Ovary (tissue), 9 donors: ENCODE data around the gene CEP128. TPM values are rescaled to one million over a fixed set of nuclear protein-coding genes. Genes with fewer than 3 reads are reported as not detected.

Experiments used
- DNase-seq, 5 donors: peaks; one replicate each; pipeline ENCODE4 v3.0.0-alpha.2; 2019 to 2020
- H3K27ac ChIP-seq, 2 donors: fragments of 200-600 bp; one replicate each; pipeline versions ENCODE4 v1.5.1 to v1.8.0; 2019 to 2022
- H3K27me3 ChIP-seq: fragments of 200-600 bp; one replicate; pipeline ENCODE4 v1.8.0; 2022
- H3K36me3 ChIP-seq: fragments of 200-600 bp; sonication (generic); one replicate; pipeline ENCODE4 v1.5.1; 2019
- H3K4me1 ChIP-seq: one replicate; pipeline ENCODE4 v1.8.1; 2013; ENCODE audit warnings: mild to moderate bottlenecking, moderate library complexity; ENCODE audit not compliant: insufficient read depth
- H3K4me3 ChIP-seq: fragments of 200-600 bp; sonication (generic); one replicate; pipeline ENCODE4 v1.5.1; 2017
- H3K9me3 ChIP-seq, 2 donors: fragments of 200-600 bp in 1 of 2; sonication (generic) in 1 of 2; one replicate each; pipeline versions ENCODE4 v1.5.1 to v1.8.1; 2013 to 2019; ENCODE audit warnings: mild to moderate bottlenecking in 1 of 2, moderate library complexity in 1 of 2
- CTCF ChIP-seq, 3 donors: fragments of 450-650 bp in 2 of 3; fragments of 200-600 bp in 1 of 3; IDR thresholded peaks; one replicate each; pipeline versions ENCODE4 v1.5.1 to v1.8.0; 2016 to 2022; ENCODE audit warnings: antibody characterized with exemption in 3 of 3, mild to moderate bottlenecking in 1 of 3
- EP300 ChIP-seq: sonication (generic); formaldehyde crosslinking; IDR thresholded peaks from one replicate; pipeline ENCODE4 v1.6.1; 2017; ENCODE audit warnings: antibody characterized with exemption
- POLR2A ChIP-seq: fragments of 450-650 bp; IDR thresholded peaks from one replicate; pipeline ENCODE4 v1.6.1; 2017; ENCODE audit warnings: antibody characterized with exemption, mild to moderate bottlenecking, moderate library complexity
- WGBS, 3 donors: extraction: QIAGEN DNeasy Blood & Tissue Kit in 1 of 3; methylation state at CpG; one replicate each; pipeline versions ENCODE4 v1.1.5 to v1.1.7; 2013 to 2017; 5-methylcytosine and 5-hydroxymethylcytosine counted together
- intact Hi-C, 4 donors: fragments of 100-400 bp; cut with DNase I; formaldehyde crosslinking; loops; one replicate each; pipeline versions ENCODE4 v1.11.0 to v1.15.1; 2022 to 2023
- polyA plus RNA-seq, 2 donors: library from polyadenylated mRNA; stranded (reverse); fragments of 200-250 nt in 1 of 2; fragments of 350-450 nt in 1 of 2; fragmentation: Illumina TruSeq in 1 of 2; extraction: RNeasy Lipid Tissue Mini Kit (QIAGEN cat#74804) in 1 of 2; gene quantifications; one replicate each; pipeline ENCODE4 v1.2.3, GENCODE V29; 2013 to 2014
- total RNA-seq, 7 donors: library from RNA; depleted of rRNA in 2 of 7; stranded (reverse); fragments of >200 nt in 2 of 7; fragmentation: NEBNext Ultra II Directional in 3 of 7; extraction: Animal tissue kit (Norgen Biotek cat#: 25700) in 3 of 7; gene quantifications; one replicate each; pipeline versions ENCODE4 v1.1.0 to v1.2.4, GENCODE V29; 2016 to 2023
- donor health status: DM: no; HTN: no; CAD: no; lungs with moderate emphysema.
- donor health status: DM: no; HTN: no; CAD: no.
- donor health status: Bipolar disorder and iron deficiency.
- donor health status: DM: yes; HTN: yes; CAD: no.
- donor health status: DM: no; HTN: no; CAD: no.
- donor health status: DM: yes; HTN: yes; CAD: no.

The CEP128 gene
- total and polyA plus RNA-seq, 9 donors, result 1.5 to 14.3 (median 6.4) TPM

GRCh38 chr14:80659783-80660182, 281.8 kb downstream of the CEP128 start:
- Histone ChIP-seq H3K4me3 (no peak overlapping the region), H3K4me1 (no peaks in the 10 kb centered on the region), H3K9me3 (no peaks in the 10 kb centered on the region), H3K27ac (no peak overlapping the region), H3K36me3 (no peaks in the 10 kb centered on the region), H3K27me3 (no peaks in the 10 kb centered on the region)
- DNase-seq, result no peak
- no peak for TF ChIP-seq EP300
- TF ChIP-seq CTCF (IDR thresholded peaks at IDR 0.05), result no peak
- no peak for TF ChIP-seq POLR2A
- intact Hi-C loops, result no loop called here
- 79 to 96% (median 94%) methylated on average over 2 of the region's 2 CpGs for WGBS, 3 donors

- intact Hi-C loops, result no loop called here
- Histone ChIP-seq H3K4me3 (no peak overlapping the region), H3K36me3 (no peaks in the 10 kb centered on the region), H3K27me3 (no peaks in the 10 kb centered on the region), H3K9me3 (no peaks in the 10 kb centered on the region), H3K27ac (no peak overlapping the region), H3K4me1 (no peaks in the 10 kb centered on the region)
- 92 to 97% (median 94%) methylated on average over 1 of the region's 1 CpG for WGBS, 3 donors
- no peak for DNase-seq
- TF ChIP-seq CTCF (IDR thresholded peaks at IDR 0.05) (no peak), EP300 (no peak), POLR2A (no peak)
Measured at GRCh38 chr14:80658733-80659132, 282.8 kb downstream of the CEP128 start.

GRCh38 chr14:80658155-80658554, 283.4 kb downstream of the CEP128 start:
- Histone ChIP-seq H3K27ac (no peak overlapping the region), H3K27me3 (no peaks in the 10 kb centered on the region), H3K9me3 (no peaks in the 10 kb centered on the region), H3K4me3 (no peak overlapping the region), H3K36me3 (no peaks in the 10 kb centered on the region), H3K4me1 (no peaks in the 10 kb centered on the region)
- 97 to 100% (median 98%) methylated on average over 1 of the region's 1 CpG for WGBS, 3 donors
- no peak for TF ChIP-seq EP300
- TF ChIP-seq POLR2A, result no peak
- intact Hi-C loops, result no loop called here
- DNase-seq, result no peak

- 79 to 95% (median 91%) methylated on average over 3 of the region's 3 CpGs for WGBS, 3 donors
- Histone ChIP-seq H3K36me3 (no peaks in the 10 kb centered on the region), H3K4me3 (no peak overlapping the region), H3K9me3 (no peaks in the 10 kb centered on the region), H3K4me1 (no peaks in the 10 kb centered on the region), H3K27ac (no peak overlapping the region), H3K27me3 (no peaks in the 10 kb centered on the region)
- TF ChIP-seq EP300 (no peak), CTCF (IDR thresholded peaks at IDR 0.05) (no peak)
- DNase-seq, result no peak
- intact Hi-C loops, result no loop called here
Measured at GRCh38 chr14:80653956-80654355, 287.6 kb downstream of the CEP128 start.

GRCh38 chr14:80645667-80646413, 295.7 kb downstream of the CEP128 start:
- Histone ChIP-seq H3K27me3 (no peaks in the 10 kb centered on the region), H3K4me3 (no peak overlapping the region), H3K27ac (no peak overlapping the region), H3K9me3 (no peaks in the 10 kb centered on the region), H3K4me1 (no peaks in the 10 kb centered on the region), H3K36me3 (no peaks in the 10 kb centered on the region)
- TF ChIP-seq CTCF (IDR thresholded peaks at IDR 0.05) (no peak), POLR2A (no peak), EP300 (no peak)
- DNase-seq, result no peak
- intact Hi-C loops, result no loop called here
- WGBS, 3 donors, result 95 to 98% (median 96%) methylated on average over 5 of the region's 5 CpGs
